Gastroesophageal sphincter (tissue), 4 donors: Measurements from ENCODE around the gene ANKRD60. TPM values are rescaled to one million over a fixed set of nuclear protein-coding genes. Genes with fewer than 3 reads are reported as not detected.

Experiments
- ATAC-seq: fragments of 150-250 bp; one replicate; pipeline ENCODE4 v1.9.1; 2016; ENCODE audit warnings: mild to moderate bottlenecking, moderate library complexity
- H3K27ac ChIP-seq, 4 donors: fragments of 200-600 bp; sonication (generic) in 3 of 4; 1 replicate in 3 of 4; 2 replicates in 1 of 4; pipeline ENCODE4 v1.5.1; 2016 to 2019
- H3K27me3 ChIP-seq: fragments of 200-600 bp; sonication (generic); one replicate; pipeline ENCODE4 v1.5.1; 2019
- H3K36me3 ChIP-seq, 2 donors: fragments of 200-600 bp; sonication (generic); one replicate each; pipeline ENCODE4 v1.5.1; 2019; ENCODE audit warnings: control low read depth in 1 of 2
- H3K4me1 ChIP-seq, 3 donors: fragments of 200-600 bp; sonication (generic); 1 replicate in 2 of 3; 2 replicates in 1 of 3; pipeline ENCODE4 v1.5.1; 2016 to 2019; ENCODE audit warnings: control low read depth in 2 of 3
- H3K4me3 ChIP-seq, 2 donors: fragments of 200-600 bp; sonication (generic); one replicate each; pipeline ENCODE4 v1.5.1; 2019; ENCODE audit warnings: mild to moderate bottlenecking in 1 of 2, moderate library complexity in 1 of 2
- H3K9me3 ChIP-seq, 3 donors: fragments of 200-600 bp; sonication (generic); one replicate each; pipeline ENCODE4 v1.5.1; 2017 to 2019; ENCODE audit warnings: control low read depth in 2 of 3
- EP300 ChIP-seq: sonication (generic); formaldehyde crosslinking; IDR thresholded peaks from one replicate; pipeline ENCODE4 v1.6.1; 2017; ENCODE audit warnings: antibody characterized with exemption, mild to moderate bottlenecking
- POLR2A ChIP-seq, 2 donors: fragments of 450-650 bp; IDR thresholded peaks; one replicate each; pipeline ENCODE4 v1.6.1; 2017; ENCODE audit warnings: antibody characterized with exemption in 2 of 2, mild to moderate bottlenecking in 2 of 2, moderate library complexity in 1 of 2
- POLR2AphosphoS5 ChIP-seq: sonication (generic); formaldehyde crosslinking; IDR thresholded peaks from one replicate; pipeline ENCODE4 v1.6.1; 2017; ENCODE audit warnings: antibody characterized with exemption
- WGBS, 2 donors: methylation state at CpG; one replicate each; pipeline ENCODE4 v1.1.5; 2018; ENCODE audit warnings: low coverage in 1 of 2; 5-methylcytosine and 5-hydroxymethylcytosine counted together
- total RNA-seq, 4 donors: library from RNA; depleted of rRNA; stranded (reverse); fragments of >200 nt; gene quantifications; one replicate each; pipeline ENCODE4 v1.1.0, GENCODE V29; 2016
- TF ChIP-seq, protein P1 (sequence below), 4 experiments: fragments of 200-600 bp in 2 of 4; fragments of 450-650 bp in 2 of 4; sonication (generic) in 1 of 4; IDR thresholded peaks; one replicate each; pipeline ENCODE4 v1.5.1; 2017 to 2019; ENCODE audit warnings: antibody characterized with exemption in 4 of 4, mild to moderate bottlenecking in 2 of 4, moderate library complexity in 2 of 4

ANKRD60 gene
- total RNA-seq, 4 donors from 2014 or later: not detected

DNA sequence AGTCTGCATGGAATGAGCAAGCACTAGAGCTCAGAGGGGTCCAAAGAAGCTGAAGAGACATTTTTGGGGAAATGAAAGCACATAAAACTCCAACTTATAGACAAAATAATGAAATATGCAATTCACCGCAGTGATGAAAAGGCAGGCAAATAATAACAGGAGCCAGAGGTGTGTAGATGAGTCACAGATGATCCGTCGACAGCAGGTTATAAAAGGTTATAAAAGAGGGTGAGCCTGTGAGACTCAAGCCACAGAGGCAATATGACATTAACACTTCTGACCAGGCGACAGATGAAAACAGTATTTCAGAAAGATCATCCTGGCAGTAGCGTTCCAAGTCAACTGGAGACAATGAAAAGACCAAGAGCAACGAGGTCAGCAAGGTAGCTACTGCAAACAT lies 35.8 kb upstream of the ANKRD60 start:
- Histone ChIP-seq H3K4me3 (no peak overlapping the region), H3K4me1 (peaks cover 0 to 5% (median 0%) of the 10 kb centered on the region in 3 donors), H3K27me3 (no peaks in the 10 kb centered on the region), H3K36me3 (peaks cover 0 to 80% of the 10 kb centered on the region in 2 donors), H3K27ac (no peak overlapping the region), H3K9me3 (no peaks in the 10 kb centered on the region)
- no peak for ATAC-seq
- WGBS, 2 donors: 92 to 95% methylated on average over 4 to 6 of the region's 6 CpGs
- TF ChIP-seq, protein P1, sequence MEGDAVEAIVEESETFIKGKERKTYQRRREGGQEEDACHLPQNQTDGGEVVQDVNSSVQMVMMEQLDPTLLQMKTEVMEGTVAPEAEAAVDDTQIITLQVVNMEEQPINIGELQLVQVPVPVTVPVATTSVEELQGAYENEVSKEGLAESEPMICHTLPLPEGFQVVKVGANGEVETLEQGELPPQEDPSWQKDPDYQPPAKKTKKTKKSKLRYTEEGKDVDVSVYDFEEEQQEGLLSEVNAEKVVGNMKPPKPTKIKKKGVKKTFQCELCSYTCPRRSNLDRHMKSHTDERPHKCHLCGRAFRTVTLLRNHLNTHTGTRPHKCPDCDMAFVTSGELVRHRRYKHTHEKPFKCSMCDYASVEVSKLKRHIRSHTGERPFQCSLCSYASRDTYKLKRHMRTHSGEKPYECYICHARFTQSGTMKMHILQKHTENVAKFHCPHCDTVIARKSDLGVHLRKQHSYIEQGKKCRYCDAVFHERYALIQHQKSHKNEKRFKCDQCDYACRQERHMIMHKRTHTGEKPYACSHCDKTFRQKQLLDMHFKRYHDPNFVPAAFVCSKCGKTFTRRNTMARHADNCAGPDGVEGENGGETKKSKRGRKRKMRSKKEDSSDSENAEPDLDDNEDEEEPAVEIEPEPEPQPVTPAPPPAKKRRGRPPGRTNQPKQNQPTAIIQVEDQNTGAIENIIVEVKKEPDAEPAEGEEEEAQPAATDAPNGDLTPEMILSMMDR (IDR thresholded peaks at IDR 0.05): no peak
- TF ChIP-seq EP300 (no peak), POLR2A (IDR thresholded peaks at IDR 0.05) (no peak), POLR2AphosphoS5 (no peak)

DNA sequence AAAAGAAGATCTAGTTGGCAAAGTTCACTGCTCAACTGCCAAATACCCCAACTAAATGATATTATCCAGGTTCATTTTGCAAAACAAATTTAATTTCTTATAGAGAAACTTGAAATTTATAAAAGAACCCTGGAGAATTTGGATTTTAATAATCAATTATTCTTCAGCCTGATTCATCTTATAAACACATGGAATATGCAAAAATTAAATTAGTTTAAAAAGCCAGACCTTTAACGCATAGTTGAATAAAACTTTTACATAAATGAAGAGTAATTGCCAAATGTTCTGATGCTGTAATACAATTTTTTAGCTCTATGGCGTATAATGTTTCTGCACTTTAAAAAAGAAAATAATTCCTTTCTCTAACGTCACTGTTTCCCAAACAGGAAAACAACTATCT lies 33.2 kb upstream of the ANKRD60 start:
- no peak overlapping the region for H3K4me3 ChIP-seq
- 60 to 70% methylated on average over 3 of the region's 3 CpGs for WGBS, 2 donors
- no peaks in the 10 kb centered on the region for H3K27me3 ChIP-seq
- no peak overlapping the region for H3K27ac ChIP-seq
- ATAC-seq: no peak
- peaks cover 0 to 54% of the 10 kb centered on the region in 2 donors for H3K36me3 ChIP-seq
- no peaks in the 10 kb centered on the region for H3K9me3 ChIP-seq
- peaks cover 0 to 5% (median 0%) of the 10 kb centered on the region in 3 donors for H3K4me1 ChIP-seq
- TF ChIP-seq, protein P1 (IDR thresholded peaks at IDR 0.05): no peak
- TF ChIP-seq POLR2A (IDR thresholded peaks at IDR 0.05) (no peak), POLR2AphosphoS5 (no peak), EP300 (no peak)

DNA sequence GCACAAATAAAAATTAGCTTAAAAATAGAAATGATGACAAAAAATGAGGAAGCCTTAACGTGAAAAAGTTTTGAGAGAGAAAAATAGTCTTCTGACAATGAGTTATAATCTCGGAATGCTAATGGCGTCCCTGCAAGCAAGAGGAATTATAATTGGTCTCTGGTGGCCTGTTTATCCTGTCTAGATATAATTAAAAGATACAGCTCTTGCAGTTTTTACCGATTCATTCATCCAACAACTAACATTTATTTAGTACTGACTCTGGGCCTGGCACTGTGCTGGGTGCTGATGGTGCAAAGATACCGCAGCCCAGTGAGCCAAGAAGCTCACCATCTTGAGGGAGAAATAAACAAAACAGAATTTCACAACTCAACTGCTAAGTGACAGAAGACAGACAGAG lies 31.6 kb upstream of the ANKRD60 start:
- 60 to 78% methylated on average over 5 of the region's 5 CpGs for WGBS, 2 donors
- Histone ChIP-seq H3K27ac (no peak overlapping the region), H3K27me3 (no peaks in the 10 kb centered on the region), H3K36me3 (peaks cover 0 to 37% of the 10 kb centered on the region in 2 donors), H3K4me1 (peaks cover 0 to 5% (median 0%) of the 10 kb centered on the region in 3 donors), H3K9me3 (no peaks in the 10 kb centered on the region), H3K4me3 (no peak overlapping the region)
- no peak for TF ChIP-seq POLR2AphosphoS5
- TF ChIP-seq, protein P1 (IDR thresholded peaks at IDR 0.05): no peak
- no peak for TF ChIP-seq EP300
- no peak for TF ChIP-seq POLR2A (IDR thresholded peaks at IDR 0.05)
- no peak for ATAC-seq

DNA sequence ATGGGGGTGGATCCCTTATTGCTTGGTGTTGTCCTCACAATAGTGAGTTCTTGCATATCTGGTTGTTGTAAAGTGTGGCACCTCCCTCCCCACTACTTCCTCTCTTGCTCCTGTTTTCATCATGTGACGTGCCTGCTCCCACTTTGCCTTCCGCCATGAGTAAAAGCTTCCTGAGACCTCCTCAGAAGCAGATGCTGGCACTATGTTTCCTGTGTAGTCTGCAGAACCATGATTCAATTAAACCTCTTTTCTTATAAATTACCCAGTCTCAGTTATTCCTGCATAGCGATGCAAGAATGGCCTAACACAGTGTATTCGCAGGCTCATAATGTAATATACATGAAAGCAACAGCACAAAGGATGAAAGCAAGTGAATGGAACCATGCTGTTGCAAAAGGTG lies 28.4 kb upstream of the ANKRD60 start:
- Histone ChIP-seq H3K4me1 (peaks cover 0 to 5% (median 0%) of the 10 kb centered on the region in 3 donors), H3K27me3 (no peaks in the 10 kb centered on the region), H3K9me3 (no peaks in the 10 kb centered on the region), H3K4me3 (no peak overlapping the region), H3K36me3 (peaks cover 0 to 13% of the 10 kb centered on the region in 2 donors), H3K27ac (no peak overlapping the region)
- 79 to 100% methylated on average over 1 to 3 of the region's 4 CpGs for WGBS, 2 donors
- ATAC-seq: no peak
- TF ChIP-seq POLR2A (IDR thresholded peaks at IDR 0.05) (no peak), POLR2AphosphoS5 (no peak), EP300 (no peak)
- TF ChIP-seq, protein P1 (IDR thresholded peaks at IDR 0.05): no peak

DNA sequence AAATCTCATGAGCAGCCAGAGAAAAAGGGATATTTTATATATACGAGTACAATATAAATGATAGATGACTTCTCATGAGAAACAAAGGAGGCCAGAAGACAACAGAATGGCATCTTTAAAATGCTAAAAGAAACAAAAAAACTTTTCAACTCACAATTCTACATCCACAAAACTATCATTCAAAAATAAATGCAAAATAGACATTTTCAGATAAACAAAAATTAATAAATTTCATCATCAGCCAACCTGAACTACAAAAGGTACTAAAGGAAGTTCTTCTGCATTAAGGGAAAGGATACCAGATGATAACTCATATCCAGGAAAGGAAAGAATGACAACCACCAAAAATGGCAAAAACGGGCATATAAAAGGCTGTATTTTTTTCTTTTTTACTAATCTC lies 27.9 kb upstream of the ANKRD60 start:
- WGBS, 2 donors: 95% methylated on average over 2 of the region's 2 CpGs

More for the DNA sequence above, 27.9 kb upstream of the ANKRD60 start:
- Histone ChIP-seq H3K36me3 (peaks cover 0 to 15% of the 10 kb centered on the region in 2 donors), H3K27me3 (no peaks in the 10 kb centered on the region), H3K4me3 (no peak overlapping the region), H3K9me3 (no peaks in the 10 kb centered on the region), H3K4me1 (peaks cover 0 to 5% (median 0%) of the 10 kb centered on the region in 3 donors), H3K27ac (no peak overlapping the region)
- TF ChIP-seq POLR2A (IDR thresholded peaks at IDR 0.05) (no peak), POLR2AphosphoS5 (no peak), EP300 (no peak)
- ATAC-seq: no peak
